ENCODE measurements around the gene DFFB.
"Not testable (repeated sequence)": the region's sequence is repeated elsewhere in the genome, so short reads cannot be mapped to it uniquely, and the experiment has no call there.

Gene DFFB

DNA sequence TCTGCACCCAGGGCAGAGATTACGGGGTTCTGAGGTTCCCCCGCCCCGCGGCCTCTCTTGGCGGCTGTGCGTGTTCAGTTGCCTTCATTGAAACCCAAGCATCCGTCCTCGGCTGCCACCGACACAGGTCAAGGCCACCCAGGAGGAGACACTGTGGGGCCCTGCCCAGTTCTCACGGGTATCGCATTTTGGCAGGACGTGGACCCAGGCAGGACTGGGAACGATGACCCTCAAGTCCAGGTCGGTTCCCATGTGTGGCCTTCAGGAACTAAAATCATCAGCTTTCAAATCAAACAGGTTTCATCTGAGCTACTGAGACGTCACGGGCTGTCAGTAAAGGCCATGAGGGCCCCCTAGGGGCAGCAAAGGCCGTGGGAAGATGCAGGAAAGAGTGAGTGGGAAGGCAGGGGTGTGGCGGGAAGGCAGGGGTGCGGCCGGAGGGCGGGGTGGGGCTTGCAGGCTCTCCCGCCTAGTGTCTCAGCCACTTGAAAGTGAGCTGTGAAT lies 49.8 kb downstream of the DFFB start:
- no peak for DNase-seq

DNA sequence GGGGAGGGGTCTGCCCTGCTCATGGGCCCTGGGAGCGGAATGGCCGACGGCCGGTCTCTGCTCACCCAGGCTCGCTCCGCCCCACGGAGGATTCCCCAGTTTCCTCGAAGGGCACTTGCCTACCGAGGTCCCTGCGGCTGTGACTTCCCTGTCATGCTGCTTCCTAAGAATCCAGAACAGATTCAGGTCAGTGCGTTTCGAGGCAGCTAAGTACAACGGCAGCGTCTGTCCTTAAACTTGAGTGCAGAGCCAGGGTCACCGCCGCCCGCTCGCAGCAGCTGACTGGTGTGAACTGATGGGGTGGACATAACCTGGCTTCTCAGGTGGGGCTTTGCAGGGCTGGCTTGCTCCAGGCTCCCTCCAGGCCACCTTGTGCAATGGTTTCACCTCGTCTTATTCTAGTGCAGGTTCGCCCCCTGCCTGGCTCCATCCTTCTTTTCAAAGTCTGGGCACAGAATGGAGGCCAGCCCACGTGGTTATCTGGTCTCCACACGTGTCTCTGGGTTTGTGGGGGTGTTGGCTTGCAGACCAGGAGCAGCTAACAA lies 50.4 kb downstream of the DFFB start:
- no peak for DNase-seq

DNA sequence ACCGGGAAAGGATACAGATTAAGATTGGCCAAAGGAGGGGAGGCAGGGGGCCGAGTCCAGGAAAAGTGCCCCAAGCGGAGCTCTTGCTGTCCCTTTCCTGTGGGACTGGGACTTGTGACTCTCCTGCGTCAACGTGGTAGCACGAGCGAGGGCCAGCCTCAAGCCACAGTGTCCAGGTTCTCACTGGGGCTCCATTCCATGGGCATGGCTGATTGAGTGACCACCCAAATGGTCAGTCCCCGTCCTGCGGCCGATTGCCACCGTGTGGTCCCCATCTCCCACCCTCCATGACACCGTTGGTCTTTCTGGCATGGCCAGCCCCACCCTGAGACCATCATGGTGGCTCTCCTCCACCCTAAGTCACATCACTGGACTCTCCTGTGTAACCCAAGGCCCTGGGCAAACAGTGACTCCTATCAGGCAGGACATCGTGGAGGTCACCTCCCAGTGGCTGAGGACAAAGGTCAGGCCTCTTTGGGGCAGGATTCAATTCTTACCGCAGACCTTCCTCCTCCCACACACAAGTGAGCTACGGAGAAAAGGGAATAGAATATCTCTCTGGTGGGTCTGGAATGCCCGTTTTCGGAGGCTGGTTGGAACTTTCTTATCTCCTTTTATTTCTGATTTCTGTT lies 51.7 kb downstream of the DFFB start:
- DNase-seq: no peak

GRCh38 chr1:3909615-3910014 lies 52.3 kb downstream of the DFFB start:
- no peak for DNase-seq

GRCh38 chr1:3910049-3910731 lies 52.9 kb downstream of the DFFB start:
- DNase-seq: no peak

DNA sequence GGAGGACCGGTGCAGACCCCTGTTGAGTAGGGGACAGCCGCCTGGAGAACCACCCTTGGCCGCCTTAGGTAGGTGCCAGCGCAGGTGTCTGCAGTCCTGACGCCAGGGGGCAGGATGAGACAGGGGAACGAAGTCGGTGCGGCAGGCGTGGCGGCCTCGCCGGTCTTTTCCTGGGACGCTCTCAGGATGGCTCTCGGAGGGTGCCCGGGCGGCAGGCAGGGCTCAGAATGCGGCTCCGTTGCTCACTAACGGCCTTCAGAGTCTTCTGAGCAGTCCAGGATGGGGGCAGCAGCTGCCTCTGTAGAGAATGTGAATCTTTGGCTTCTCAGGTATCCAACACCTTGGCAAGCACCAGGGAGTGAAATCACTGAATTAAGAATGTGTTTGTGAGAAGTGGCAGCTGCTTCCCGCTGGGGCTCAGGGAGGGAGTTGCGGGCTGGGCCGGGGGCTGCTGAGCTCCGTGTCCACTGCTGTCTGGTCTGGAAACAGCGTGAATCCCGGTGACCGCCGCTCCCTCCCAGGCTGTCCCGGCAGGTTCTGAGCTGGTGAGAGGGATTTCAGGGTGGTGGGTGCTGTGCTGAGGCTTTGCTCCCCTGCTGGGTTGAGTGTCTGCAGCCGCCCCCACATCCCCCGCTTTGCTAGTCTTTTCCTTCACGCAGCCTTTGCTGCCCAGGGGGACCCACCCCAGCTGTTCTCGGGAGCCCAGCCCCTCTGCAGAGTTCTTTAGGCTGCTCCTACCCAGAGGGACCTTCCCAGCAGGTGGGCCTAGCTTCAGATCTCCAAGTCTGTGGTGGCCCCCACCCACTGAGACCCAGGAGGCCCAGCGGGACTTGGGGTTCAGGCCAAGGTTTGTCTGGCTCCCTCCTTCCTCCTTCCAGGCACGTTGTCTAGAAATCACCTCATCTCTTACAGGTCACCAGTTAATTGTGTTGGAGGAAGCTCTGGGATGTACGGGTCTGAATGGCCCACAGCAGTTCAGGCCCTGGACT lies 53.9 kb downstream of the DFFB start:
- DNase-seq: peak in 43 of 58 donors; percentile 7 to 70 (median 38)

GRCh38 chr1:3911981-3912808 lies 54.9 kb downstream of the DFFB start:
- DNase-seq: no peak

GRCh38 chr1:3912809-3913685 lies 55.8 kb downstream of the DFFB start:
- DNase-seq: no peak

DNA sequence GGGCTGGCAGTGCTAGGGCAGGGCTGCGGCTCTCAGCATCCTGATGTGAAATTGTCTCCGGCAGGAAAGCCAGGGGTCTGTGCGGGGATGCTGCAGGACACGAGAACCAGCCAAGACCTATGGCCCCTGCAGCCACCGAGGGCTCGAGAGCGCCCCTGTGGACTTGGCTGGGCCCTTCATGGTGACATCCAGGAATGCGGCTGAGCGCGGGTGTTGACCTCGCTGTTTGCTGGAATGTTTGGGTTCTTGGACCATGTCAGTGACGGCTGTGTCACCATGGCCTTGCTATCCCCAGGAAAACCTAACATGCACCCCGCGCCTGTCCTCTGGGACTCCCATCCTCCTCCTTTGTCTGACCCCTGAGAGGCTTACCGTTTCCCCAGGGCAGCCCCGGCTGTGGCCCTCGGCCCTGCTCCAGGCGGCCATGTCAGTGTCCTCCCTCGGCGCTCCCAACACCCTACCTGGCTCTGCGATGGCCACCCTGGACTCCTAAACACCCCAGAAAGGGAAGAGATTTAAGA lies 57.1 kb downstream of the DFFB start:
- no peak for DNase-seq

DNA sequence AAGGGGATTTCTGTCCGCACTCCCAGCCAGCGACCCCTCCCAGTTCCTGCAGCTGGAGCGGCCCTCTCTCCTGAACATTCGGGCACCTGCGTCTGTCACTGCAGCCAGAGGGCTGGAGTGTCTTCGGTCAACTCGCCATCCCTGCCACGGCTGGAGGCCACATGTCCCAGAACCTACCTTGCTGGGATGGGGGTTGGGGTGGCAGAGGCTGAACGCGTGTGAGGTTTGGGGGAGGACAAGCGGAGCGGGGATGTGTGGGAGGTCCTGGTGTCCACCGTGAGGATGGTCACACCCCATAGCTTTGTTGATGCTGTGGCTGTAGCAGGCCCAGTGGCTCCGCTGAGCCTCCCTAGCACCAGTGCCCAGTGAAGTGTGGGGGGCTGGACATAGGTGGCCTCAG lies 57.6 kb downstream of the DFFB start:
- DNase-seq: no peak

DNA sequence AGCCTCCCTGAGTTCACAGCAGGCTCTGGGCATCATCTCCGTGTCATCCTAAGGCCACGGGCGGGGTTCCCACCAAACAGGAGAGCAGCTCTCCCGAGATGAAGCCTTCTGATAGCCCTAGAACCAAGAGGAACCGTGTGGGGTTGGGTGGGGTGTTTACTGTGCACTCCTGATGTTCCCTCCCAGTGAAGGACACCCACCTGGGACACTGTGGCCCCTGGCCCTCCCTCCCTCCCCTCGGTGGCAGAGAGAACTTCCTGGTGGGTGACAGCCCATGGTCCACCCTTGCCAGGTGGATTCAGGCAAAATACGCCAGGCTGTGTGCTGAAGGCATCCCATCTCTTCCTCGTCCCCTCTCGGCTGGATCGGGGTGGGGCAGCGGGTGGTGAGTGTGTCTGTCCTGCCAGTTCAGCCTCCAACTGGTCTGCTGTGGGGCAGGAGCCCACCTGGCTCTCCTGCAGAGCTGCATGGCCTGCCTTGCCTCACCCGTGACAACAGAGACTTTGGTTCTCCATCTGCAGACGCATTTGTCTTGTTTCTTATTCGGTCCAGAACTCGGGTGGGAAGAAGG lies 58.4 kb downstream of the DFFB start:
- DNase-seq: no peak

DNA sequence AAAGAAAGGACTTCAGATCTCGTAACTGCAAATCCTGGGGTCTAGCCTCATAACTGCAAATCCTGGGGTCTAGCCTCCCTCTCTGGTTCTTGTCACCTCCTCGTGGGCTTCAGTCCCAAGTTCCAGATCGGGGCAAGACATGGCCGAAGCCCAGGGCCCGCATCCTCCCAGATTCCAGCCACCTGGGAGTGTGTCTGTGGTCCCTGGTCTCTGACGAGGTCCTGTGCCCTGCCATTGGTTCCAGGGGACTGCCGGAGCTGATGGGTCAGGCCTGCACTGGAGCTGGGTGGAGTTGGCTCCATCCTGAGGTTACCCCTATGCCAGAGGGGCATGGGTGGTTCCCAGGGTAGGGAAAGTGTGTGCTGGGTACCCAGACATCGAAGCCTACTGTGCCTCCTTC lies 60.5 kb downstream of the DFFB start:
- no peak for DNase-seq

GRCh38 chr1:3918359-3918758 lies 61.1 kb downstream of the DFFB start:
- not testable (repeated sequence) for DNase-seq

DNA sequence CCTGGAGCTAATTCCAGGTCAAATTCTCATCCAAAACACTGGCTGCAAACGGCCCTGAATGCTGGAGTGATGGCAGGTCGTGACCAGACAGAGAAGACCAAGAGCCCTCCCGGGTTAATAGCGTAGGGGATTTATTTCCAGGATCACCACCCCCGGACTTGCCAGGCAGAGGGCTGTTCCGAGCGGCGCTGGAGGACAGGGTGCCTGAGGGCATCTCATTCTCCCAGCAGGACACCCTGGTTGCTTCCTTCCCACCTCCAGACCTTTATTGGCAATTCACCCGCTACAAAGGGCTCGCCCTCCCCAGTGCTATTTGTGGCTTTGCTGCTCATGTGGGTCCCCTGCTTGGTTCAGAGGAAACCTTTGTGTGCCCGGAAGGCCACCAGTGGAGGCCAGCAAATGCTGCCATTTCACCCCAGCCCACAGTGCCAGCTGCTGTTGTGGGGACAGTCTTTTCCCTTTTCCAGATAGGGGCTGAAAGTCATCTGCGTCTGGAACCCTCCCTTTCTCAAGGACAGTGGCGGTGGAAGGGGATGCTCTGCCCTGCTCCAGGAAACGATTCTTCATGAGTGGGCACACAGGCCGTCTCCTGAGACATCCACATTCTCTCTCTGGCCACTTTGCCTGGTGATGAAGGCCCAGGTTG lies 61.8 kb downstream of the DFFB start:
- DNase-seq: no peak

DNA sequence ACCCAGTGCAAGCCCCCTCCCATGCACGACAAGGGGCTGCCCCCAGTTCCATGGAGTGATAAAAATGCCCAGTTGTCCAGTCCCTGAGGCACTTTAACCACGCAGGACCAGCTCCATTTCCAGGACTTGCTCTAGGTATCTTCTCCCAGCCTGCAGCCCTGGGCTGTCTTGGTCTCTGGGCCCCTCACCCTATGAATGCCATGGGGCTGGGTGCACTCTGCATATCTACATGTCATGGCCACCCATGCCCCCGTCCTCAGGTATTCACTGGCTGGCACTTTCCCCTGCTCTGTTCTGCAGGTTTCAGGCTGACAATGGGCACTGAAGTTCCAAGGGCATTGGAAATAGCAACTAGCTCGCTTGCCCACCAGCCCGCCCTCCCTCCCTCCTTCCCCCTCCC lies 62.4 kb downstream of the DFFB start:
- no peak for DNase-seq

DNA sequence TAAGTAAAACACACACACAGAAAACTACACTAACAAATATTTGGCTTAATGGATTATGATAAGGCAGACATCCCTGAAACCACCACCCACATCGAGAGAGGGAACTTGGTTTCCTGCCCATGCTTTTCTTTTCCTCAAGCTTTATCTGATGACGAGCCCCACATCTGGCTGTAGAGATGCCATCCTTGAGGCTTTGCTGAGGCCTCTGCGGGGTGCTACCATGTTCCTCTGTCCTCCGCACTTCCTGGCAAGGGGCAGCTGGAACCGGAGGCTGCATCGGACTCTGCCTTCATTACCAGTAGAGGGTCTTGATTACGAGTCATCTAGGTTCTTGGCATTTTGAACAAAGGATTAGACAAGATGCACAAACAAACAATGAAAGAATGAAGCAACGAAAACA lies 64.5 kb downstream of the DFFB start:
- no peak for DNase-seq

DNA sequence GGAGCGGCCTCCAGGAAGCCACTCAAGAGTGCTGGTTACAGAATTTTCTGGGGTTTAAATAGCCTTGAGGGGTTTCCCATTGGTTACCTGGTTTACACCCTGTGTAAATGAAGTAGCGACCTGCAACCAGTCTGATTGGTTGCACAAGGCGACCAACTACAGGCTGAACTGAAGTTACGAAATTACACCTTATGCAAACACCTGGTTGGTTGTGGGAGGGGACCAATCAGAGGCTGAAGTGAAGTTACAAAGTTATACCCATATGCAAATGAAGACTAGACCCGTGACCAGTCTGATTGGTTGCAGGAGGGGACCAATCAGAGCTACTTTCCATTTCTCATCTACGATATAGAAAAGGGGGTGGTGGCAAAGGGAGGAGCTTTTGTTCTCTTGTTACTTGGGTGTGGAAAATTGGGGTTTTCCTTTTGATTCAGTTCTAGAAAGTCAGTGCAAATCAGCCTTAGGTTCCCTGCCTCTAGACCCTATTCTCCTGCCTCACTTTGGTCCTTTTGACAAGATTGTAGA lies 65.0 kb downstream of the DFFB start:
- no peak for DNase-seq

DNA sequence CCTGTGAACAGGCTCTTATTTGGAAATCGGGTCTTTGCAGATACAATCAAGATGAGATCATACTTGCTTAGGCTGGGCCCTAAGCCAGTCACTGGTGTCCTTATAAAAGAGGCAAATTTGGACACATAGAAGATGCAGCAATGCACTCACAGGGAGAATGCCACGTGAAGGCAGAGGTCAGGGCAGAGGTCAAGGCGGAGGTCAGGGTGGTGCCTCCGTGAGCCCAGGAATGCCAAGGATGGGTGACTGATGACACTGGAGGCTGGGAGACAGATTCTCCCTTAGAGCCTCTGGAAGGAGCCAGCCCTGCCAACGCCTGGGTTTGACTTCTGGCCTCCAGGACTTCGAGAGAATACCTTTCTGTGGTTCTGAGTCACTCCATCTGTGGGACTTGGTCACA lies 65.6 kb downstream of the DFFB start:
- DNase-seq: no peak
